LoVo (cell line): ENCODE results near the gene ACSL6.
"Not testable (repeated sequence)": the region's sequence is repeated elsewhere in the genome, so short reads cannot be mapped to it uniquely, and the experiment has no call there.

ENCODE experiments used
- DNase-seq: peaks from one replicate; pipeline ENCODE4 v3.0.0-alpha.2; 2016; ENCODE audit warnings: low spot score

Gene ACSL6

DNA sequence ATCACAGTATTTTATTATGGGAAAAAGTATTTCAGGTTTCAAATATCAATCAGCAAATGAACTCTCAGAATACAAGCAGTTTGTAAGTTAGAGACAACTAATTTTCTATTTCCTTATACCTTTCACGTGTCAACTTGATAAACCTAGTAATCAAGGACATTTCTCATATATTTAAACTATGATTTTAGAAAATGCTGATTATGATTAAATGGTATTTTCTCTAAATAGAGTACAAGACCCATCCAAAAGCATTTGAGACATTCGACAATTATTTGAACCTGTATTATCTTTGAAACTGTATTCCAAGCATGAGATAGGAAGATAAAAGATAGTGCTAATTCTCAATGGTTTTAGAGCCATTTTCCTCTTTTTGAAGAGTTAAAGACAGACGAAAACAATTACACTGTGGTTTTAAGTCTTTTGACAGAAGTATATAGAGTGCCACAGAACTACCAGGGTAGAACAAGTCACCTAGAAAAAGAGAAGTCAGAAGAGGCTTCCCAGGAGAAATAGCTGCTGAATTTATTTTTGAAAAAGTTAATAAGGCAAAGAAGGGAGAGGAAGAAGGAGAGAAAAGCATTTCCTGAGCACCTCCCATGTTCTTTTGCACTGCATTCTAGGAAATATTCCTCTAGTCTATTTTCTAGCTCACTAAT is 71.6 kb downstream of the ACSL6 start:
- no peak for DNase-seq

DNA sequence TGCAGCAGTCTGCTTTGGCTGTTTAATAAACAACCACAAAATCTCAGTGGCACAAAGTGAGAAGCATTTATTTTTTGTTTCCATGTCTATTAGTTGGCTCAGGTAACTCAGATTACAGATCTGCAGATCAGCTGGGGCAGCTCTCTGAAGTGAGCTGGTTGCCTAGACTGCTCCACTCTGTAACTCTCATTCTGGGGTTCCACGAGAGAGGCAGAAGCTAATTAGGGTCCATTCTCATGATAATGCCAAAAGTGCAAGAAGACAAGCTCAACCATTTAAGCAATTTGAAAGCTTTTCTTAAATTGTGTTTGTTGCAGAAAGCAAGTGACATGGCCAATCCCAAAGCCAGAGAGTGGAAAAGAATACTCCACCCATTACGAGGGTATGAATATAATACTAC is 79.2 kb downstream of the ACSL6 start:
- DNase-seq: no peak

DNA sequence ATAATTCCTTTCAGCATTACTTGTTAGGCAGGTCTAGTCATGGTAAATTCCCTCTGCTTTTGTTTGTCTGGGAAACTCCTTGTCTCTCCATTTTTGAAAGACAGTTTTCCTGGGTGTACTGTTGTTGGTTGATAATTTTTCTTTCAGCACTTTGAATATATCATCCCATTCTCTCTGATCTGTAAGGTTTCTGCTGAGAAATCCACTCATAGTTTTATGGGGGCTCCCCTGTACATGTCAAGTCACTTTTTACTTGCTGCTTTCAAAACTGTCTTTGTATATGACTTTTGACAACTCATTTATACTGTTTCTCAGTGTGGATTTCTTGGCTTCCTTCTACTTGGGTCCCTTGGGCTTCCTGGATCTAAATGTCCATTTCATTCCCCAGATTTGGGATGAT is 82.5 kb downstream of the ACSL6 start:
- DNase-seq: no peak

DNA sequence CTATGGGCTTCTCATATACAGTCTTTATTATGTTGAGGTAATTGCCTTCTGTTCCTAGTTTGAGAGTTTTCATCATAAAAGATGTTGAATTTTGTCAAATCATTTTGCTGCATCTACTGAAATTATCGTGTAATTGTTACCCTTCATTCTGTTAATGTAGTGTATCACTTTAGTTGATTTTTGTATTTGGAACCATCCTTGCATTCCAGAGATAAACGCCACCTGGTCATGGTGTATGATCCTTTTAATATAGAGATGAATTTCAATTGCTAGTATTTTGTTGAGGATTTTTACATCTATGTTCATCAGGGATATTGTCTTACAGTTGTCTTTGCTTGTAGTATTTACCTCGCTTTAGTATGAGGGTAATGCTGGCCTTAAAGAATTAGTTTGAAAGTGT is 85.3 kb downstream of the ACSL6 start:
- no peak for DNase-seq

DNA sequence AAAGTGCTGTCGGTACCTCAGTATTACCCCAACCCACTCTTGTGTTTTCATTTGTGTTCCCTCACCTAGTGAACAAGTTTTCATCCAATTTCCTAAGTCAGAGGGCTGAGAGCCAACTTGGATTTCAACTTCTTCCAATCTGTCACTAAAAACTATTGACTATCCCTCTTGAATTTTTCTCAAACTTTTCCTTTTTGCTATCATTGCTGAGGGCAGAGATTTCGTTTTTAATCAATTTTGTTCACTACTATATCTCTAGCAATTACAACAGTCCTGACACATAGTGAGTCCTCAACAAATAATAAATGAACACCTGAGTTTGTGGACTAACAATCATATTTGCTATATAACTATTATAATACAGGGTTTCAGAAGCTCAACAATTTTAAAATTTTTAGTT is 95.0 kb downstream of the ACSL6 start:
- DNase-seq: no peak

DNA sequence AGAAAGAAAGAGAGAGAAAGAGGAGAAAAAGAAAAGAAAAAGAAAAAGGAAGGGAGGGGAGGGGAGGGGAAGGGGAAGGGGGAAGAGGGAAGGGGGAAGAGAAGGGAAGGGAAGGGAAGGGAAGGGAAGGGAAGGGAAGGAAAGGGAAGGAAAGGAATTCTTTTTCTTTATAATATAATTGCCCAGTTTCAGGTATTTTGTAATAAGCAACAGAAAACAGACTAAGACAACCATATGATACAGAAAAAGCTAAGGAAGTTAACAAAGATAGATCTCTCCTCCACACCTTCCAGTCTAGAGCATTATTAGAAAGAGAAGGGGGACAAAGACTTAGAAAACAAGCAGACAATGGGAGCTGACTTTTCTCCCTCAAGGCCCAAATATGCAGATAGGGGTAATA is 97.0 kb downstream of the ACSL6 start:
- no peak for DNase-seq

DNA sequence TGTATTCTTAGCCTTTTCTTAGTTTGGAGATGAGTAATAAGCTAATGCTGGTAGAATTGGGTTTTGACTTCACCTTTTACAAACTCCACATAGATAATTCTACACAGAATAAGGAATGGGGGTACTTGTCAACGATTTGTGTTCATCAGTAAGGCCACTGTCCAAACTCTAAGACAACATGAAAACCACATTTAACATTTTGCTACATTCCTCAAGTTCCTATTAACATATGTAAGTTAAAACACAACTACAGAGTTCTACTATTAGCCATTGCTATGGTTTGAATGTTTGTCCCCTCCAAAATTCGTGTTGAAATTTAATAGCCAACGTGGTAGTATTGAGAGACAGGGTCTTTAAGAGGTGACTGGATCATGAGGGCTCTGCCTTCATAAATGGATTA is 97.9 kb downstream of the ACSL6 start:
- no peak for DNase-seq

DNA sequence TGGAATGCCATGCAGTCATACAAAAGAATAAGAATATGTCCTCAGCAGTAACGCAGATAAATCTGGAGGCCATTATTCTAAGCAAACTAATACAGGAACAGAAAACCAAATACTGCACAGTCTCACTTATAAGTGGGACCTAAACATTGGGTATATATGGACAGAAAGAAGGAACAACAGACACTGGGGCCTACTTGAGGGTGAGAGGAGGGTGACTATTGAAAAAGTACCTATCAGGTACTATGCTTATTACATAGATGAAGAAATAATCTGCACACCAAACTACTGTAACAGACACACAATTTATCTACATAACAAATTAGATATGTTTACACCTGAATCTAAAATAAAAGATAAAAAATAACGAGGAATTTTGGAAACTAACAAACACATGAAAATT is 104.8 kb downstream of the ACSL6 start:
- no peak for DNase-seq

DNA sequence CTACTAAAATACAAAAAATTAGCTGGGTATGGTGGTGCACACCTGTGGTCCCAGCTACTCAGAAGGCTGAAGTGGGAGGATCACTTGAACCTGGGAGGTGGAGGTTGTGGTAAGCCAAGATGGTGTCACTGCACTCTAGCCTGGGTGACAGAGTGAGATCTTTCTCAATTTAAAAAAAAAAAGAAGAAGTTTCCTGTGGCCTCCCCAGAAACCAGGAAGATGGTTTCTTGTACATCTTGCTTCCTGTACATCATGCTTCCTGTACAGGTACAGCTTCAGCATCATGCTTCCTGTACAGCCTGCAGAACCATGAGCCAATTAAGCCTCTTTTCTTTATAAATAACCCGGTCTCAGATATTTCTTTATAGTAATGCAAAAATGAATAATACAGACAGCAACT is 109.2 kb downstream of the ACSL6 start:
- DNase-seq: not testable (repeated sequence)
